Cardiac fibroblast (primary cell): ENCODE results near the gene DHCR7.

Experiments
- DNase-seq, 2 donors: peaks; one replicate each; pipeline versions ENCODE4 v3.0.0 to v3.0.0-alpha.2; 2010; ENCODE audit warnings: low read depth in 2 of 2
- H3K4me3 ChIP-seq, 2 donors: replicated peaks in 1 of 2; 1 replicate in 1 of 2; 2 replicates in 1 of 2; pipeline ENCODE4 v1.5.1; 2011; ENCODE audit warnings: low read depth in 2 of 2, low read length in 2 of 2, mild to moderate bottlenecking in 2 of 2, moderate library complexity in 1 of 2
- CTCF ChIP-seq: IDR thresholded peaks from one replicate; pipeline ENCODE4 v1.5.1; 2011; ENCODE audit warnings: low read depth, mild to moderate bottlenecking, low read length, inconsistent platforms

Gene DHCR7

GRCh38 chr11:71490731-71491390 lies 42.7 kb upstream of the DHCR7 start:
- no peak overlapping the region for H3K4me3 ChIP-seq
- DNase-seq = no peak
- TF ChIP-seq CTCF = no peak

GRCh38 chr11:71490044-71490730 lies 42.0 kb upstream of the DHCR7 start:
- TF ChIP-seq CTCF = no peak
- no peak overlapping the region for H3K4me3 ChIP-seq
- DNase-seq = no peak

GRCh38 chr11:71489311-71490043 lies 41.3 kb upstream of the DHCR7 start:
- no peak overlapping the region for H3K4me3 ChIP-seq
- DNase-seq = peak; percentile 35 to 74
- no peak for TF ChIP-seq CTCF

- DNase-seq = no peak
- no peak for TF ChIP-seq CTCF
- H3K4me3 ChIP-seq = no peak overlapping the region
Measured at GRCh38 chr11:71488681-71489270, 40.6 kb upstream of the DHCR7 start.

GRCh38 chr11:71486320-71486719 lies 38.1 kb upstream of the DHCR7 start:
- no peak overlapping the region for H3K4me3 ChIP-seq
- no peak for DNase-seq
- no peak for TF ChIP-seq CTCF

GRCh38 chr11:71485466-71485865 lies 37.3 kb upstream of the DHCR7 start:
- no peak overlapping the region for H3K4me3 ChIP-seq
- no peak for DNase-seq
- TF ChIP-seq CTCF = no peak
